Measurements from ENCODE around the gene HCRTR1.

- TF ChIP-seq CTCF (IDR thresholded peaks at IDR 0.05; ENCODE audit: extremely low read depth in 1 of 2, insufficient read depth in 1 of 2, low read depth in 1 of 2, low read length in 2 of 2) (no peak), POLR2A (IDR thresholded peaks at IDR 0.05; ENCODE audit: low read depth, low read length) (no peak), MAX (IDR thresholded peaks at IDR 0.05; ENCODE audit: insufficient read depth, insufficient read length) (no peak), EZH2 (IDR thresholded peaks at IDR 0.05; ENCODE audit: borderline replicate concordance, low read depth, low read length, severe bottlenecking) (no peak), JUN (IDR thresholded peaks at IDR 0.05; ENCODE audit: borderline replicate concordance, insufficient read depth, insufficient read length, low read depth) (no peak), POLR2AphosphoS5 (IDR thresholded peaks at IDR 0.05; ENCODE audit: insufficient read depth, low read depth, low read length) (no peak), MYC (IDR thresholded peaks at IDR 0.05; ENCODE audit: low read depth, low read length) (no peak), GATA2 (IDR thresholded peaks at IDR 0.05; ENCODE audit: insufficient read depth, insufficient read length, low read depth, low read length) (no peak)
Observed at GRCh38 chr1:31609514-31610118, 7.9 kb upstream of the HCRTR1 start.

Data from endothelial cell of umbilical vein (primary cell).